CD4-positive, alpha-beta T cell treated with Interleukin-15 for 1 hour (primary cell): ENCODE measurements around the gene ZBTB7C.

Experiments used
- DNase-seq: peaks from one replicate; pipeline ENCODE4 v3.0.0-alpha.2; 2020

Gene ZBTB7C

DNA sequence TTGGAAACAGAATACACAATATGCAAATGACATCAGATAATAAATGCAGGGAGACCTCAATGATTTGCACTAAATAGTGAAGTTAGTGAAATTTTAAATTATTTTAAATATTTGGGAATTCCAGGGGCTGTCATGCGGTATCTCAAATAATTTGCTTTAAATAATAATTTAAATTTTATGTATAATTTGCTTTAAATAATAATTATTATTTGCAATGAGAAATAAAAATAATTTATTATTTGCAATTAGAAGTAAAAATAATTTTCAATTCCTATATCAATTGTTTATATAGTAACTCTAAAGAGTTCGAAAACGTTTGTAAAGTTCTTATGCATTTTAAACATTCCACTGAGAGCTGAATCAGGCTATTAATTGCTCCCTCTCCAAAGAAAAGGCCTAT, 226.4 kb downstream of the ZBTB7C start:
- no peak for DNase-seq

DNA sequence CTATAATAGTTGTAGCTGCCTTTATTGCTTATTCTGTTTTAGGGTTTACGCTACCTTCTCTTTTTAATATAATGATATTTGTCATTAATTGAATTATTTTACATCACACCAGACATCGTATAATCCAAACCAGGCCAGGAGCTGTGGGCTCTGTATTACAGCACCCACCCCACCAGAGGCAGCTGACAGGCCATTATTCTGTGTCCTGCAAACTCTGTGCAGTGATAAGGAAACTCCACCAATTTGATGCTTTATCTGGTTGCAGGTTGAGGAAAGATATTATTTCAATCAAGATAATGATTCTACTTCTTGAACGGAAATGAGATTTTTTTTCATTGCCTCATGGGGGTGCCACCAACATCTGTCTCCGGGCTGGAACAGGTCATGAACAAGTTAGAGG, 227.3 kb downstream of the ZBTB7C start:
- no peak for DNase-seq

- DNase-seq = no peak
Observed at GRCh38 chr18:48181087-48181823, 227.9 kb downstream of the ZBTB7C start.

- no peak for DNase-seq
Observed at GRCh38 chr18:48179666-48180065, 229.5 kb downstream of the ZBTB7C start.

DNA sequence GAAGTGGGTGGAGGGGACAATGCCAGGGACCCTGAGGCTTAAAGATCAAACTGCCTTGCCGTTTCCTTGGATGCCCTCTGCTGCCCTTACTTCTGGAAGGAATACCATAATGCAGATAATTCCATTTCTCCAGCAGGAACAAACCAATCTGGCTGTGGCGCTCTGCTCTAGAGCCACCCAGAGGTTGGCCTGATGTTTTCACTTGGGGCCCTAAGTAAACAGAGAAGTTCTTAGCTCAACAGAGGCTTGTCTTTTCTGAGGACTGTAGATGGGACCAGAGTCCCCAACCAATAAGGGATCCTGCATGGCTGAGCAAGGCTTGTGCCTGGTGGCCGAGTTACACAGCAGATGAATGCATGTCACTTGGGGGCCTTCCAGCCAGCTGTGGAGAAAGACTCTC, 230.2 kb downstream of the ZBTB7C start:
- no peak for DNase-seq

DNA sequence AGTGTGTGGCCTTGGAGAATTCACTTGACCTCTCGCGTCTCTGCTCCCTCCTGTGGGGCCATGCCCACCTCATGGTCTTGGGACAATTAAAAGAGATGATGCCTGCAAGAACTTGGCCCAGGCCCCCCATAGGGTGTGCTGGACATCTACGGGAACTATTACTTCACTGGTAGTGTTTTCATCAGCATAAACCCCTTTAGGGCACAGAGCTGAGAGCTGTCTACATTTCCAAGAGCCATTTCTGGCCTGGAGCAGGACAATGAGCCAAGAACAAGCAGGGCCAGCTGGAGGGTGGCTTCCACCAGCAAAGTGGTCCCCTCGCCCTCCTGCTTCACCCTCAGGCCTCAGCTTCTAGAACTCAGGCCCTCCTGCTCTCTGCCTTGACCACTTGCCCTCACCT, 232.3 kb downstream of the ZBTB7C start:
- DNase-seq = no peak

GRCh38 chr18:48173557-48173956, 235.6 kb downstream of the ZBTB7C start:
- no peak for DNase-seq

DNA sequence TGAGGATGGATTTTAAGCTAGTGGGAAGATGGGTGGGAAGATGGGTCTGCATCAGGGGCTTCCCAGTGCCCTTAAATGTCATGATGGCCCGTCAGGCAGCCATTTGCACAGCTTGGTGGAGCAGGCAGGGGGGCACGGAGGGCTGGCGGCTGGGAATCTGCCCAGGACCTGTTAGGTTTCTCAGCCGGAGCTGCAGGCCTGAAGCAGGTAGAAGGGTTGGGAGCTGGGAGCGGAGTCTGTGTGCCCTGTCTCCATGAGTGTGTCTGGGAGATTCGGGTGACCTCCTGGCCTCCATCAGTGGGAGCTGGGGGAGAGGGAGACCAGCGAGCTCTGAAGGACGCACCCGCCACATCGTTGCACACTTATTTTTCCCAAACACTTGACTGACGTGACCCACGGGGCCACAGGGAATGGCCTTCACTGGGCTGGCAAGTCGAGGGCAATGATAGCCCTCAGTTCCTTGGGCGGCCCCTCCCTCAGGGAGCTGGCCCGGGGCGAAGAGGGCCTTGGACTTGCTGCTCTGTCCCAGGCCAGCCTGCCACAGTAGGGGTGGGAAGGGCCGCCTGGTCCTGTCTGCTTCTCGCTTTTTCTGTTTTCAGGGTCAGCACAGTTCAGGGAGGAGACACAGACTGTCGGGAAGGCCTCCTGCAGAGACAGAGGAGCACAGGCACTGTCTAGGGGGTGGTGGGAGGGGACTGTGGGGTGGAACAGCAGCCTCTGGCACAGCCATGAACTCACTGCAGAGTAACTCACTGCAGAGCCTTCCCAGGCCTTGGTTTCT, 236.8 kb downstream of the ZBTB7C start:
- DNase-seq = no peak

DNA sequence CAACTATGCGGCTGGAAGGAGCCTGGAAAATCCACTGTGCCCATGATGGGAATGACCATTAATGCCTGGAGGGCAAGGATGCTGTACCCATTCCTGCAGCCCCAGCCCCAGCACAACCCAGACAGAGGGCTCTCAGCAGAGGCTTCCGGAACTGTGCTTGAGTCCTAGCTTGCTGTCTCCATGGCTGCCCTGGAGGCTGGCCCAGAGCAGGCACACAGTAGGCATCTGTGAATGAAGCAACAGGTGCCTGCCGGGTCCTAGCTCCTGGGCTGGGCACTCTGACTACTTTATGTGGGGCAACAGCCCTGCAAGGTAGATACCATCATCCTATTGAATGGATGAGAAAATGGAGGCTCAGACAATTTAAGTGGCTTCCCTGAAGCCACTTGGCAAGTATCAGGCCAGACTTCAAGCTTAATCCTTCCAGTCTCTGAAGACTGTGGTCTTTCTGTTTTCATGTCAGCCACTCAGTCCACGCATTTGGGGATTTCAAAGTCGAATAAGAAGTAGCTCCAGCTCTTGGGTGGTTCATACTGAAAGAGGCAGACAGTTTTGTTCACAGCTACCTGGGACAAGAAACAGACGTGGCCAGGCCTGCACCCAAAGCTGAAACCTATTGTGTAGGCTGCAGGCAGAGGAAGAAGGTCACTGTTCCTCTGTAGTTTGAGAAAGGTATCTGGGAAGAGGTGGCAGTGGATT, 237.5 kb downstream of the ZBTB7C start:
- DNase-seq = no peak

DNA sequence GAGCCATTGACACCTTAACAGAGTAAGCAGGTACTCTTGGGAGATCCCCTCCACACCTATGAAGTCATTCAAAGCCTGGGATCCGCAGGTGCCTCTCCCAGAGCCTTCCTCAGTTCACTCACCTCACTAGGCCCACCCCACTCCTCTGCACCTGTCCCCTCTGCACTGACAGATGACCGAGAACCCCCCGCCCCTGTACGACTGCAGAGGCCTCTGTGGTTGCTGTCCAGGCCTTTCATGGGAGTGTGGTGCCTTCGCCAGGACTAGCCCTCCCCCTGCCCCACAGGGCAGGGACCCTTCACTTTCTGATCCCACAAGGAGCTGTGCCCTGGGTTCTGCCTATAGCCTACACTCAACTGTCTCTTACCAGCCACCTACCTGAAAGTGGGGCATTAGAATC, 238.5 kb downstream of the ZBTB7C start:
- no peak for DNase-seq

DNA sequence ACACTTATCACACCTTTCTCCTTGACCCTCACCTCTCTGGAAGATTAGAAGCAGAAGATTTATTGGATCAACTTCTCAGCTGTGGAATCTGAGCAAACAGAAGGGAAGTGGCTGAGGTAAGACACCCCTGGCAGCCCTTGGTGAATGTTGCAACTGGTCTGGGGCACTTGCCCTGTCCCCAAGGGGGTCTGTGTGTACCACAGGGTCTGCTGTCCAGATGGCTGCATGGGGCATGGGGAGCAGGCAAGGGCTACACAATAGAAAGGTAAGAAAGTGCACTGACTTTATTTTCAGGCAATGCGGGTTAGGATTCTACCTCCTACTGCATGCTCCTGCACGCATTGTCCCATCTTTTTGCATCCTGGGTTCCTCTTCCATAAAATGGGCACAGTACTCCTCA, 240.3 kb downstream of the ZBTB7C start:
- DNase-seq = no peak

GRCh38 chr18:48167897-48168253, 241.3 kb downstream of the ZBTB7C start:
- no peak for DNase-seq

DNA sequence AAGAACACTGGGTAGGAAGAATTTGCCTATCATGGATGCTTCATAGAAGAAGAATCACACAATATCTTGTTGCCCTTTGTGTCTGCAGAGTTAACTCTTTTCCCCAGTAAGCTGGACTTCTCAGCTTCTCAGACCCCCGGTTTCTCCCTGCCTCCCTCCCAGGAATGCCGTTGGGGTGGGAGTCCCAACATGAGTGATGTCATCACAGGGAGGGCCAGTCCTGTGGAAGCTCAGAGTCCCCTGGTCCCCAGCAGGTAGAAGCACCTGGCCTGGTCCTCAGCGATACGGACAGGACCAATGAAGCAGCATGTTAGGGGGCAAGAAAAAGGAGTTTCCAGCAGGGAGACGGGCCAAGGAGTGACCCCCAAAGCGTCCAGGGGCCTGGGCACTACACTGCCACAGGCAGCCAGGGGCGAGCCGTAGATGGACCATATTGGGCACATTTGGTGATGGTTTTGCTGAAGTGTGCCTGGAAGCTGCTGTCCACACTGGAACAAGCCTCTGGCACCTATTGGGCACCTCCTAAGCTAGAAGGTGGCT, 242.8 kb downstream of the ZBTB7C start:
- no peak for DNase-seq

DNA sequence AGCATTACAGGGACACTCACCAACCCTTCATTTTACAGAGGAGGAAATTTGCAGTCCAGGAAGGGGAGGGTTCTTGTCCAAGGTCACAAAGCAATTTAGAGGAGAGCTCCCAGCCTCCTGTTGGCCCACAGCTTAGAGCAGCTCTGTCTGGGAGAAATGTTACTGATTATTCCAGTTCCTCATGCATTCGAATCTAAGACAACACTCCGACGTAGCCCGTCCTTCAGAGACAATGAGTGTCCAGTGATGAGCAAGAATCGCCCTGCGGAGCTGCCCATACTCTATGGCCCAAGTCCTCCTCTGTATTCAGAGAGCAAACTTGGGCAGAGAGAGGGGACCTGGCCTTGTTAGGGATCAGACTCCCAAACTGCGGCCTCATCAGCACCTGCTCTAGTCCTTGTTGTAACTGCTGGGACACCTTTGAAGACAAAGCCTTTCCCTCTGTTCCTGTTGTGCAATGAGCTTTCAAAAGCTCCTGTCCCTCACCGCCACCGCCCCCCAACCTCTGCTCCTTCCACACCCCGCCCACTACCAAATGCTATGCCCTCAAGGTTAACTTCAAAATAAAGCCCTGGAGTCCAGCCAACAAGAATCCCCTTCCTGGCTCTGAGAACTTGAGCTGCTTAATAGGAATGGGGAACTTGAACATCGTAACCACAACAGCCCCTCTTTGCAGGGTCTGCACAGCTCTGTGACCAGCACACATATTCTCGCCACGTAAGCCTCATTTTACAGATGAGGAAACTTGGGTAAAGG, 243.9 kb downstream of the ZBTB7C start:
- no peak for DNase-seq

- no peak for DNase-seq
Observed at GRCh38 chr18:48164701-48165100, 244.5 kb downstream of the ZBTB7C start.

DNA sequence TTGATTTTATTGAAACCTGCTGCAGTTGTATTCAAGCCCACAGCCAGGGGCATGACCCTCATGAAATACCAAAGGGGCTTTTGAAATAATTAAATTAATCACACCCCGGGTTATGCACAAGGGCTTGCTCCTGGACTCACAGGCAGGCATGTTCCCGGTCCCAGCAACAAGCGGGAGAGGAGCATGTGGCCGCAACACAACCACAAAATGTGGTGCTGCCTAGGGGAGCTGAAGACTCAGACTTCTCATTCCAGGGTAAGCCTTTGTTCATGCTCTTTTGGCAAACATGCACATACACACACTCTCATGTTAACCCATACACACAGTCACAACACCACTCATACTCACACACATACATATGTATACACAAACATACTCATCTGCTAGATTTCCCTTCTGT, 245.1 kb downstream of the ZBTB7C start:
- DNase-seq = no peak

- DNase-seq = no peak
Observed at GRCh38 chr18:48163738-48164115, 245.5 kb downstream of the ZBTB7C start.

DNA sequence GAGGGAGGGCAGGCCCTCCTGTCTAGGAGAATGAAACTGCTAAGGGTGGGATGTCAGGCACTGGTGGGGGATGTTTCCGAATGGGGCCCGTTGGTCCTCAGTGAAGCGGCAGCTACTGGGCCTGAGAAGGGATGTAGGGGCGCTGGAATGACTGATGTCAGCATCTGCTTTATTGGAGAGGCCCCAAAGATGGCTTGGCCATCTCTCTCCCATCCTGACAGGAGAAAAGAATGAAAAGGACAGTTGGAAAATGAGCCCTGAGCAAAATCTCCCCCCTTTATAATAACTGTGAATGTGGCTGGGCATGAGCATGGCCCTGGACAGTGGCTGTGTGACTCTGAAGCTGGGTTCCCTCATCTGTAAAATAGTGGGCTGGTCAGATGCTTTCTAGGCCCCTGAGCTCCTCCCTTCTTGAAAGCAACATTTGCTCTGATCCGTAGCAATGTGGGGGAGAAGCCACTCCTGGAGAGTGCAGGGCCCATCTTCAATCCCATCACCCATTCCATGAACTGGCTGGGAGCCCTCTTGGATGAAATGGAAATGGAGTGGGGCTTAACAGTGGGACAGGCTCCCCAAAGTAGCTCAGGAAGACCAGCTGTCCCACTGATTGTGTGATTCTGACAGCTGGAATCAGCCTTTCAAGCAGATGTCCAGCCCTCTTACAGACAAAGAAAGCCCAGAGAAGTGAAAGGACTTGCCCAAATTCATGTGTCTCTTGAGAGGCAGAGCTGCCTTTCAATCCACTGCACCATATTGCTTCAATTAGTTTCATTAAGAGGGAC, 246.0 kb downstream of the ZBTB7C start:
- no peak for DNase-seq

DNA sequence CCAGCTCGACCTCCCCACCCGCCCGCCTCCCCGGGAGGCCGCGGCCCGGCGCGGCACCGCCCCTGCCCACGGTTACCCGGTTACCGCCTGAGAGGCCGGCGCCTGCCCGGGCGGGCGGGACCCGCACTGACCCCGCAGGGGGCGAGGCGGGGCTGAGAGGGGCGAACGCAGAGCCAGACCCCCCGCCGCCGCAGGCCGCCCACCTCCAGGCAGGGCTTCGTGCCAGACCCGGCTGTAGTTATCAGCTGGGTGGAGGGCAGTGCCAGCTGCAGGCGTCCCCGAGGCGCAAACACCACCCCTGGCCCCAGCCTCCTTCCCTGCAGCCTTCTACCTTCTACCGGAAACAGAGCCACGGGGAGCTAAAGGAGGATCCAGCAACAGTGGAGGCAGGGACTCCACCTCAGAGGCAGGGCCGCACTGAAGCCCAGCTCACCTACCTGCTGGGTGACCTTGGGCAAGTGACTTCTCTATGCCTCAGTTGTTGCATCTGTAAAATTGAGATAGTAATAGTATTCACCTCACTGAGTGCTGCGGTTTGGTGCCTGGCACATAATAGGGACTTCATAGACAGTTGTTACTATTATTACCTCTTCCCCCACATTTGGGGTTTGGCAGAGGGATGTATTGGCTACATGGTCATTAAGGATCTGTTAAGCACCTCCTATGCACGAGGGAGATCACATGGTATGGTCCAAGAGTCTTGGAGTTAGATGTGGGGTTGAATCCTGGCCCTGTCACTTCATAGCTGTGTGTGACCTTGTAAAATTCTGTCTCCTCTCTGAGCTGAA, 247.1 kb downstream of the ZBTB7C start:
- no peak for DNase-seq

GRCh38 chr18:48161191-48161910, 247.8 kb downstream of the ZBTB7C start:
- peak; percentile 48 for DNase-seq

GRCh38 chr18:48160622-48161021, 248.6 kb downstream of the ZBTB7C start:
- DNase-seq = no peak
